Stimulated activated CD8-positive, alpha-beta memory T cell treated with anti-CD3 and anti-CD28 coated beads, Interleukin-4, amount 100 ng/mL, for 4 hours (primary cell): ENCODE results near the gene CCDC178.
"Not testable (repeated sequence)": the region's sequence is repeated elsewhere in the genome, so short reads cannot be mapped to it uniquely, and the experiment has no call there.

Source experiments
- DNase-seq, 2 donors: peaks; one replicate each; pipeline ENCODE4 v3.0.0-alpha.2; 2020; ENCODE audit warnings: low read depth in 2 of 2, low spot score in 1 of 2

Gene CCDC178

GRCh38 chr18:33440060-33441043 lies at the start of gene CCDC178:
TSS of gene CCDC178 (minus strand) at chr18:33440721. CDS start at chr18:33412088, 28,633 bp downstream.
- DNase-seq = no peak

- no peak for DNase-seq
These were observed 43.4 kb upstream of the CCDC178 start for GRCh38 chr18:33483908-33484307.

- no peak for DNase-seq
These were observed 32.0 kb upstream of the CCDC178 start for GRCh38 chr18:33472509-33472908.

- no peak for DNase-seq
These were observed 29.7 kb upstream of the CCDC178 start for GRCh38 chr18:33470216-33470615.

GRCh38 chr18:33469699-33470098 lies 29.2 kb upstream of the CCDC178 start:
- DNase-seq = no peak

GRCh38 chr18:33467531-33467930 lies 27.0 kb upstream of the CCDC178 start:
- DNase-seq = no peak

GRCh38 chr18:33466822-33467221 lies 26.3 kb upstream of the CCDC178 start:
- no peak for DNase-seq

- DNase-seq = no peak
These were observed 20.2 kb upstream of the CCDC178 start for GRCh38 chr18:33460681-33461080.

- DNase-seq = no peak
These were observed 19.1 kb upstream of the CCDC178 start for GRCh38 chr18:33459612-33460011.

- no peak for DNase-seq
These were observed 6.1 kb upstream of the CCDC178 start for GRCh38 chr18:33446604-33447003.

GRCh38 chr18:33444709-33445108 lies 4.2 kb upstream of the CCDC178 start:
- DNase-seq = no peak

- DNase-seq = no peak
These were observed 7.7 kb downstream of the CCDC178 start for GRCh38 chr18:33432857-33433256.

GRCh38 chr18:33427549-33427948 lies 13.0 kb downstream of the CCDC178 start:
- DNase-seq = no peak

- no peak for DNase-seq
These were observed 16.1 kb downstream of the CCDC178 start for GRCh38 chr18:33424266-33424946.

- no peak for DNase-seq
These were observed 19.3 kb downstream of the CCDC178 start for GRCh38 chr18:33421225-33421624.

GRCh38 chr18:33404244-33404873 lies 36.2 kb downstream of the CCDC178 start:
- DNase-seq = no peak

- not testable (repeated sequence) for DNase-seq
These were observed 41.6 kb downstream of the CCDC178 start for GRCh38 chr18:33398939-33399338.

- no peak for DNase-seq
These were observed 64.7 kb downstream of the CCDC178 start for GRCh38 chr18:33375829-33376228.

- no peak for DNase-seq
These were observed 68.1 kb downstream of the CCDC178 start for GRCh38 chr18:33372442-33372841.

GRCh38 chr18:33369711-33370449 lies 70.6 kb downstream of the CCDC178 start:
- no peak for DNase-seq

- no peak for DNase-seq
These were observed 83.8 kb downstream of the CCDC178 start for GRCh38 chr18:33356735-33357134.
